ENCODE data around the gene ZNF487. TPM values are rescaled to one million over a fixed set of nuclear protein-coding genes. Genes with fewer than 3 reads are reported as not detected.

ZNF487 gene
- total RNA-seq, 4 donors from 2014 or later: 2.9 to 7.2 (median 3.7) TPM

GRCh38 chr10:43396061-43396927 lies 40.6 kb upstream of the ZNF487 start:
- WGBS, 2 donors: 3 to 5% methylated on average over 51 to 63 of the region's 71 CpGs
- TF ChIP-seq POLR2A (IDR thresholded peaks at IDR 0.05): no peak
- TF ChIP-seq, protein P1, sequence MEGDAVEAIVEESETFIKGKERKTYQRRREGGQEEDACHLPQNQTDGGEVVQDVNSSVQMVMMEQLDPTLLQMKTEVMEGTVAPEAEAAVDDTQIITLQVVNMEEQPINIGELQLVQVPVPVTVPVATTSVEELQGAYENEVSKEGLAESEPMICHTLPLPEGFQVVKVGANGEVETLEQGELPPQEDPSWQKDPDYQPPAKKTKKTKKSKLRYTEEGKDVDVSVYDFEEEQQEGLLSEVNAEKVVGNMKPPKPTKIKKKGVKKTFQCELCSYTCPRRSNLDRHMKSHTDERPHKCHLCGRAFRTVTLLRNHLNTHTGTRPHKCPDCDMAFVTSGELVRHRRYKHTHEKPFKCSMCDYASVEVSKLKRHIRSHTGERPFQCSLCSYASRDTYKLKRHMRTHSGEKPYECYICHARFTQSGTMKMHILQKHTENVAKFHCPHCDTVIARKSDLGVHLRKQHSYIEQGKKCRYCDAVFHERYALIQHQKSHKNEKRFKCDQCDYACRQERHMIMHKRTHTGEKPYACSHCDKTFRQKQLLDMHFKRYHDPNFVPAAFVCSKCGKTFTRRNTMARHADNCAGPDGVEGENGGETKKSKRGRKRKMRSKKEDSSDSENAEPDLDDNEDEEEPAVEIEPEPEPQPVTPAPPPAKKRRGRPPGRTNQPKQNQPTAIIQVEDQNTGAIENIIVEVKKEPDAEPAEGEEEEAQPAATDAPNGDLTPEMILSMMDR (IDR thresholded peaks at IDR 0.05): no peak
- intact Hi-C loops (cut with DNase I; ENCODE audit: low total_unique reads): loop anchor here (5.0 kb wide), 1 partner anchor 41 kb away; the partner anchor contains the start of gene ZNF487
- DNase-seq (ENCODE audit: low spot score in 2 of 2): peak; percentile 62 to 96
- peak overlapping the region; percentile 46 for H3K4me3 ChIP-seq (ENCODE audit: low read depth, poor library complexity, severe bottlenecking)

DNA sequence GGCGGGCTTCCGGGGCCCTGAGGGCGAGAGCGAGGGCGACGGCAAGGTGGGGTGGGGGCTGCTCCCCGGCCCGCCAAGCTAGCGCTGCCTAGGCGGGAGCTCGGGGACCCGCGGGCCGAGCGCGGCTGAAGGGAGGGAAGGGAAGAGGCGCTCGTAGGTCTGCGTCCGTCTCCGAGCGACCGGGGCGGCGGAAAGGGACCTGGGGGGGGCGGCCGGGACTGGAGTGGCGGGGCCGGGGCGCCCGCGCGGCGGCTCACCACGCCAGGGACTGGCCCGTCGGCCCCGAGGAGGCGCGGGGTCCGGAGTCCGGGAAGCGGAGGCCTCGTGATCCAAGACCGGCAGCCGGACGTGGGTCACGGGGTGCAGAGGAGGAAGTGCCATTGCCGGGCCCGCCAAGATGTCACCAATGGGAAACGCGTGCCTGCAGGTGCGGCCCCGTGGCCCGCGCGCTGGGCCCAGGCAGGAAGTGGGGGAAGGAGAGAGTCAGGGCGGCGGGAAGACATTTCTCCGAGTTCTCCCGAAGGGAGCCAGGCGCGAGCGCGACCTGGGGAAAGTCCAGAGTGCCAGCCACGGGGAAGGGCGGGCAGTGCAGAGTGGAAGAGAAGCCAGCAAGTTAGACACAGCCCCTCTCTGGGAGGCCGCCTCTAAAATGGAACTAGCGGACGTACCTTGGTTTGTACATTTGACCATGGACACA lies 39.8 kb upstream of the ZNF487 start:
- intact Hi-C loops (cut with DNase I; ENCODE audit: low total_unique reads): loop anchor here (5.0 kb wide), 1 partner anchor 40 kb away; the partner anchor contains the start of gene ZNF487
- WGBS, 2 donors: 0 to 1% methylated on average over 57 to 65 of the region's 70 CpGs
- no peak for TF ChIP-seq POLR2A (IDR thresholded peaks at IDR 0.05)
- TF ChIP-seq, protein P1 (IDR thresholded peaks at IDR 0.05): no peak
- peak overlapping the region; percentile 46 for H3K4me3 ChIP-seq (ENCODE audit: low read depth, poor library complexity, severe bottlenecking)
- DNase-seq (ENCODE audit: low spot score in 2 of 2): peak; percentile 87 to 98

GRCh38 chr10:43398939-43399319 lies 38.0 kb upstream of the ZNF487 start:
- intact Hi-C loops (cut with DNase I; ENCODE audit: low total_unique reads): loop anchor here (5.0 kb wide), 1 partner anchor 38 kb away; the partner anchor contains the start of gene ZNF487
- no peak overlapping the region for H3K4me3 ChIP-seq (ENCODE audit: low read depth, poor library complexity, severe bottlenecking)
- TF ChIP-seq, protein P1 (IDR thresholded peaks at IDR 0.05): no peak
- TF ChIP-seq POLR2A (IDR thresholded peaks at IDR 0.05): no peak
- 47 to 76% methylated on average over 2 of the region's 2 CpGs for WGBS, 2 donors
- DNase-seq (ENCODE audit: low spot score in 2 of 2): no peak

- no peak overlapping the region for H3K4me3 ChIP-seq (ENCODE audit: low read depth, poor library complexity, severe bottlenecking)
- WGBS, 2 donors: 89 to 90% methylated on average over 5 of the region's 5 CpGs
Observed at GRCh38 chr10:43399320-43400310, 37.3 kb upstream of the ZNF487 start.

More at GRCh38 chr10:43399320-43400310, 37.3 kb upstream of the ZNF487 start:
- intact Hi-C loops (cut with DNase I; ENCODE audit: low total_unique reads): loop anchor here (5.0 kb wide), 1 partner anchor 38 kb away; the partner anchor contains the start of gene ZNF487
- TF ChIP-seq, protein P1 (IDR thresholded peaks at IDR 0.05): no peak
- TF ChIP-seq POLR2A (IDR thresholded peaks at IDR 0.05): no peak
- DNase-seq (ENCODE audit: low spot score in 2 of 2): peak in 1 of 2 donors; percentile 49

Measured in lower leg skin (tissue), 4 donors.